NAMALWA (cell line): ENCODE data around the gene DLG3.
"Not testable (repeated sequence)": the region's sequence is repeated elsewhere in the genome, so short reads cannot be mapped to it uniquely, and the experiment has no call there.

Experiments
- DNase-seq: peaks from one replicate; pipeline ENCODE4 v3.0.0-alpha.2; 2015; ENCODE audit warnings: low spot score

The DLG3 gene

GRCh38 chrX:70476934-70477733 lies 32.5 kb downstream of the DLG3 start:
- DNase-seq: no peak

- DNase-seq: no peak
Observed at GRCh38 chrX:70477734-70478075, 33.1 kb downstream of the DLG3 start.

GRCh38 chrX:70478526-70479245 lies 34.1 kb downstream of the DLG3 start:
- no peak for DNase-seq

- no peak for DNase-seq
Observed at GRCh38 chrX:70479247-70479921, 34.7 kb downstream of the DLG3 start.

- no peak for DNase-seq
Observed at GRCh38 chrX:70479922-70480659, 35.5 kb downstream of the DLG3 start.

- DNase-seq: no peak
Observed at GRCh38 chrX:70480660-70481018, 36.0 kb downstream of the DLG3 start.

- no peak for DNase-seq
Observed at GRCh38 chrX:70481471-70482270, 37.0 kb downstream of the DLG3 start.

GRCh38 chrX:70482300-70482699 lies 37.7 kb downstream of the DLG3 start:
- no peak for DNase-seq

GRCh38 chrX:70485466-70485865 lies 40.8 kb downstream of the DLG3 start:
- no peak for DNase-seq

- no peak for DNase-seq
Observed at GRCh38 chrX:70488856-70489255, 44.2 kb downstream of the DLG3 start.

GRCh38 chrX:70494441-70494840 lies 49.8 kb downstream of the DLG3 start:
- no peak for DNase-seq

GRCh38 chrX:70496491-70496890 lies 51.9 kb downstream of the DLG3 start:
- no peak for DNase-seq

- no peak for DNase-seq
Observed at GRCh38 chrX:70497026-70497425, 52.4 kb downstream of the DLG3 start.

- DNase-seq: no peak
Observed at GRCh38 chrX:70498129-70498528, 53.5 kb downstream of the DLG3 start.

GRCh38 chrX:70500826-70501225 lies 56.2 kb downstream of the DLG3 start:
- no peak for DNase-seq

GRCh38 chrX:70504772-70505450 lies 60.3 kb downstream of the DLG3 start:
- DNase-seq: no peak

- no peak for DNase-seq
Observed at GRCh38 chrX:70505451-70505841, 60.8 kb downstream of the DLG3 start.

GRCh38 chrX:70508296-70508911 lies 63.8 kb downstream of the DLG3 start:
- no peak for DNase-seq

- DNase-seq: no peak
Observed at GRCh38 chrX:70509078-70509477, 64.4 kb downstream of the DLG3 start.

- not testable (repeated sequence) for DNase-seq
Observed at GRCh38 chrX:70515270-70515669, 70.6 kb downstream of the DLG3 start.

GRCh38 chrX:70515692-70516091 lies 71.1 kb downstream of the DLG3 start:
- not testable (repeated sequence) for DNase-seq
